NCI-H526 (cell line): ENCODE data around the gene CELF1.

ENCODE experiments used
- DNase-seq, 2 experiments: peaks; one replicate each; lab custom pipeline; 2025; lab: John Stamatoyannopoulos, UW

Gene CELF1

DNA sequence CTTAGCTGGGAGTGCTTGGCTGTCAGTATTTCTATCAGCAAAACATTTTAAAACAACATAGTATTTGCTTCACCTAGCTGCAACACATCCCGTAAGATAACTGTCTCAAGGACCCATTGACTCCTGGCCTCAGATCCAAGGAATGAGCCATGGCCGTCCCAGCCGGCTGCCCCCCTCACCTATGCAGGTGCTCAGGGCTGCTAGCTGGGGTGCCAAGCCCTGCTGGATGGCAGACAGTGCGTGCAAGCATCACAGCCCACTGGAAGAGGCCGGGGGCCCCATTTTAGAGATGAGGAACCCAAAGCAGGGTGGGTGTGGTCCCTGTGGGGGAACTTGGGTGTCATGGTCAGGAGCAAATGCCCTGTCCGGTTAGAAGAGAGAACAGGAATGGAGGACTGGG lies 135.2 kb downstream of the CELF1 start:
- DNase-seq, result no peak

DNA sequence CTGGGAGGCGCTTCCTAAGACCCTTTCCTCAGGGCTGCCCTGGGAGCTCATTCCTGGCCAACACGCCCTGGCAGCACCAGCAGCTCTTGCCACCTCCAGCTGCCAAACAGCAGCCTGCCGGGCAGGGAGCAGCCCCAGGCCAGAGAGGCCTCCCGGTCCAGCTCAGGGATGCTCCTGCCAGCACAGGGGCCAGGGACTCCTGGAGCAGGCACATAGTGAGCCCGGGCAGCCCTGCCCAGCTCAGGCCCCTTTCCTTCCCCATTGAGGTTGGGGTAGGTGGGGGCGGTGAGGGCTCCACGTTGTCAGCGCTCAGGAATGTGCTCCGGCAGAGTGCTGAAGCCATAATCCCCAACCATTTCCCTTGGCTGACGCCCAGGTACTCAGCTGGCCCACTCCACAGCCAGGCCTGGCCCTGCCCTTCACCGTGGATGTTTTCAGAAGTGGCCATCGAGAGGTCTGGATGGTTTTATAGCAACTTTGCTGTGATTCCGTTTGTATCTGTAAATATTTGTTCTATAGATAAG lies 136.9 kb downstream of the CELF1 start:
- DNase-seq, result no peak
